ENCODE measurements around the gene NME7. TPM values are rescaled to one million over a fixed set of nuclear protein-coding genes. Genes with fewer than 3 reads are reported as not detected.

NME7 gene
- total RNA-seq, 1 experiment from 2014 or later = 13.8 TPM

DNA sequence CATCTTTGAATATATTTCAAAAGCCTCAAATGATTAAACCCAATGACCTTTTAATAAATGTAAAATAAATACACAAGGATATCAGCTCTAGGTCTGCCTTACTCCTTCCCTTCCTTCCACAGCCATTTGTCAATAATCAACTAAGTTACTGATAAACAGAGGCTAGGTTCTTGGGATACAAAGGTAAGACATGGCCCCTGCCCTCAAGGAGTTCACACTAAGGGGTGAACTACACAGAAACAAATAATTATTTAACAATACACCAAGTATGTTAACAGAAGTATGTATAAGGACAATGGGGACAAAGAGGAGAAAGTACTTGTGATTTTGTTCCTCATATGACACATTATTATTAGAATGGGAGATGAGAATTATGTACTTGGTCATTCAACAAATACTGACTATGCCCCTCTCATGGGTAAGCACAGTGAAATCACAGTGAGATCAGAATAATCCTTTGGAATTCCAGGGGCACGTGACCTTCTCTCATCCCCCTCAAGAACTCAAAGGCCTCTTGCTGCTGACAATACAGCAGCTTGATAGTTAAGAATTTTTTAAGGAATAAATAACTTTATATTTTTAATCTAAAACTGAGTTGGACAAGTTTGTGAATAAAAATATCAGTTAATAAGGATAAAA lies 220.9 kb downstream of the NME7 start:
- Mint-ChIP-seq H3K36me3 (no peaks in the 10 kb centered on the region), H3K27ac (no peak overlapping the region), H3K4me1 (peaks cover 3% of the 10 kb centered on the region; the same call in 1 of the 2 replicates), H3K27me3 (ENCODE audit: low read depth) (no peaks in the 10 kb centered on the region), H3K9me3 (no peaks in the 10 kb centered on the region), H3K4me3 (no peak overlapping the region)
- ATAC-seq = no peak
- POLR2A ChIA-PET = no interaction called here
- TF ChIP-seq, protein P1, sequence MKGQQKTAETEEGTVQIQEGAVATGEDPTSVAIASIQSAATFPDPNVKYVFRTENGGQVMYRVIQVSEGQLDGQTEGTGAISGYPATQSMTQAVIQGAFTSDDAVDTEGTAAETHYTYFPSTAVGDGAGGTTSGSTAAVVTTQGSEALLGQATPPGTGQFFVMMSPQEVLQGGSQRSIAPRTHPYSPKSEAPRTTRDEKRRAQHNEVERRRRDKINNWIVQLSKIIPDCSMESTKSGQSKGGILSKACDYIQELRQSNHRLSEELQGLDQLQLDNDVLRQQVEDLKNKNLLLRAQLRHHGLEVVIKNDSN (CRISPR knock-in tag; IDR thresholded peaks at IDR 0.05) = peak; percentile 39; the same call in 1 of the 2 replicates
- TF ChIP-seq USF2 (CRISPR knock-in tag; IDR thresholded peaks at IDR 0.05) (peak; percentile 47; the same call in 1 of the 2 replicates), ZNF317 (CRISPR knock-in tag; IDR thresholded peaks at IDR 0.05; ENCODE audit: borderline replicate concordance, low read depth) (no peak)
- CTCF ChIA-PET = no interaction called here
- DNase-seq (ENCODE audit: low spot score) = no peak

DNA sequence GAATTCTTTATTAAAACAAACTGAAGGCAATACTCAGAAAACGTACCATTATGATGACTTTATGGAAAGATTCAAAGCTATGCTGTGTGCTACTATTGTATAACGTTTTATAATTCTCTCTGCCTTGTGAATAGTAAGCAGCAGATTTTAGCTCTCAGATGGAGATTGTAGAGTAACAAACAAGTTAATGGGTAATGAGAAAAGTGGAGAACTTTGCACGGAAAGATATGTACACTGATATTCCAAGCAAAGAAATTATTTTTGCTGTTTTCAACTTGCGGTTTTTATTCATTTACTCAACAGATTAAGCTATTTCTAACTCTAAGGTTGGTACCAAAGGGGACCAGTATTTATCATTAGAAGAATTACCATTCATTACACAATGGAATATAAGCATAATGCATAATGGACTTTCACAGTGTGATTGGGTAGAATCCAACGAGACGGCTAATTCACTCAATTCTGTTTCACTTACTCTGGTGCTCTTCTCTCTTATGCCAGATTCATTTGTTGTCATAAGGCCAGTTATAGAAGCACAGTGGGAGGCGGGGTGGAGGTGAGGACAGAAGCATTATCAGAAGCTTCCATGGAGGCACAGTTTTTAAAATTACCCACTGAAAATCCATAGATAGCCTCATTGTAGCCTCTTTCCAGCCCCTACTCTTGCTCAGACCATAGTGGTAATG lies 222.5 kb downstream of the NME7 start:
- Mint-ChIP-seq H3K36me3 (no peaks in the 10 kb centered on the region), H3K4me1 (peaks cover 3% of the 10 kb centered on the region; the same call in 1 of the 2 replicates), H3K27ac (no peak overlapping the region), H3K27me3 (ENCODE audit: low read depth) (no peaks in the 10 kb centered on the region), H3K9me3 (no peaks in the 10 kb centered on the region), H3K4me3 (no peak overlapping the region)
- TF ChIP-seq CREM (CRISPR knock-in tag; IDR thresholded peaks at IDR 0.05) = no peak
- TF ChIP-seq TEAD1 (CRISPR knock-in tag; IDR thresholded peaks at IDR 0.05) = no peak
- TF ChIP-seq MLX (CRISPR knock-in tag; IDR thresholded peaks at IDR 0.05) = no peak
- no peak for TF ChIP-seq RELA (CRISPR knock-in tag; IDR thresholded peaks at IDR 0.05; ENCODE audit: borderline replicate concordance)
- TF ChIP-seq ATF2 (CRISPR knock-in tag; IDR thresholded peaks at IDR 0.05; ENCODE audit: borderline replicate concordance, low read depth) = no peak
- TF ChIP-seq JUN (CRISPR knock-in tag; IDR thresholded peaks at IDR 0.05) = no peak
- TF ChIP-seq ZNF281 (CRISPR knock-in tag; IDR thresholded peaks at IDR 0.05) = no peak
- TF ChIP-seq STAT6 (CRISPR knock-in tag; conservative IDR thresholded peaks at IDR 0.05; ENCODE audit: low read depth) = no peak
- TF ChIP-seq, protein P2, sequence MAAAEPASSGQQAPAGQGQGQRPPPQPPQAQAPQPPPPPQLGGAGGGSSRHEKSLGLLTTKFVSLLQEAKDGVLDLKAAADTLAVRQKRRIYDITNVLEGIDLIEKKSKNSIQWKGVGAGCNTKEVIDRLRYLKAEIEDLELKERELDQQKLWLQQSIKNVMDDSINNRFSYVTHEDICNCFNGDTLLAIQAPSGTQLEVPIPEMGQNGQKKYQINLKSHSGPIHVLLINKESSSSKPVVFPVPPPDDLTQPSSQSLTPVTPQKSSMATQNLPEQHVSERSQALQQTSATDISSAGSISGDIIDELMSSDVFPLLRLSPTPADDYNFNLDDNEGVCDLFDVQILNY (CRISPR knock-in tag; IDR thresholded peaks at IDR 0.05) = no peak
- TF ChIP-seq ZNF317 (CRISPR knock-in tag; IDR thresholded peaks at IDR 0.05; ENCODE audit: borderline replicate concordance, low read depth) = no peak
- no peak for TF ChIP-seq NR2C2 (CRISPR knock-in tag; IDR thresholded peaks at IDR 0.05)
- TF ChIP-seq, protein P1 (CRISPR knock-in tag; IDR thresholded peaks at IDR 0.05) = no peak
- ATAC-seq (no peak), DNase-seq (ENCODE audit: low spot score) (no peak)
- POLR2A ChIA-PET = no interaction called here
- CTCF ChIA-PET = interaction anchor here (0.8 kb wide), 1 partner anchor 308 kb away, joined by 3 read pairs; no protein-coding TSS in a partner anchor

Data from WTC11 (cell line).